H9 (cell line): ENCODE data around the gene LRFN2. TPM values are rescaled to one million over a fixed set of nuclear protein-coding genes. Genes with fewer than 3 reads are reported as not detected.

ENCODE experiments used
- DNase-seq: peaks from one replicate; pipeline ENCODE4 v3.0.0-alpha.2; 2017
- H2AFZ ChIP-seq: one replicate; pipeline ENCODE4 v1.6.1; 2013; ENCODE audit warnings: mild to moderate bottlenecking, low read length, control low read depth, moderate library complexity
- H2AK5ac ChIP-seq: 2 replicates; pipeline ENCODE4 v1.6.1; 2013; ENCODE audit warnings: low read length, control low read depth, mixed read lengths; ENCODE audit not compliant: insufficient read length
- H2BK120ac ChIP-seq: one replicate; pipeline ENCODE4 v1.6.1; 2013; ENCODE audit warnings: low read depth, mild to moderate bottlenecking, low read length, control low read depth, inconsistent platforms; ENCODE audit not compliant: poor library complexity, severe bottlenecking
- H2BK12ac ChIP-seq: 2 replicates; pipeline ENCODE4 v1.6.1; 2013; ENCODE audit warnings: low read length, control low read depth, mixed read lengths, low read depth; ENCODE audit not compliant: insufficient read length
- H2BK15ac ChIP-seq: 2 replicates; pipeline ENCODE4 v1.6.1; 2013; ENCODE audit warnings: low read depth, low read length, control low read depth
- H2BK20ac ChIP-seq: one replicate; pipeline ENCODE4 v1.6.1; 2013; ENCODE audit warnings: low read depth, mild to moderate bottlenecking, low read length, control low read depth, inconsistent platforms; ENCODE audit not compliant: poor library complexity, severe bottlenecking
- H2BK5ac ChIP-seq: 2 replicates; pipeline ENCODE4 v1.6.1; 2013; ENCODE audit warnings: low read length, control low read depth, mixed read lengths; ENCODE audit not compliant: insufficient read length
- H3K14ac ChIP-seq: 2 replicates; pipeline ENCODE4 v1.6.1; 2013; ENCODE audit warnings: low read length, control low read depth; ENCODE audit not compliant: insufficient read depth
- H3K18ac ChIP-seq: 2 replicates; pipeline ENCODE4 v1.6.1; 2013; ENCODE audit warnings: low read depth, mild to moderate bottlenecking, mixed read lengths, low read length, control low read depth; ENCODE audit not compliant: insufficient read length
- H3K23ac ChIP-seq: 2 replicates; pipeline ENCODE4 v1.6.1; 2013; ENCODE audit warnings: low read length, control low read depth, mixed read lengths, low read depth; ENCODE audit not compliant: insufficient read length
- H3K23me2 ChIP-seq: 2 replicates; pipeline ENCODE4 v1.6.1; 2013; ENCODE audit warnings: low read depth, mild to moderate bottlenecking, mixed read lengths, low read length, control low read depth; ENCODE audit not compliant: insufficient read length, poor library complexity, severe bottlenecking
- H3K27ac ChIP-seq: 2 replicates; pipeline ENCODE4 v1.5.1; 2013; ENCODE audit warnings: low read length, control low read depth, mixed read lengths, low read depth; ENCODE audit not compliant: insufficient read length
- H3K27me3 ChIP-seq: 2 replicates; pipeline ENCODE4 v1.6.1; 2013; ENCODE audit warnings: low read length, control low read depth, inconsistent platforms; ENCODE audit not compliant: insufficient read depth
- H3K4ac ChIP-seq: 2 replicates; pipeline ENCODE4 v1.6.1; 2013; ENCODE audit warnings: low read depth, mild to moderate bottlenecking, control low read depth, inconsistent platforms, low read length, moderate library complexity
- H3K4me1 ChIP-seq: 2 replicates; pipeline ENCODE4 v1.6.1; 2013; ENCODE audit warnings: low read length, control low read depth, inconsistent platforms; ENCODE audit not compliant: insufficient read depth
- H3K4me2 ChIP-seq: 2 replicates; pipeline ENCODE4 v1.6.1; 2013; ENCODE audit warnings: low read length, control low read depth, mixed read lengths; ENCODE audit not compliant: insufficient read length, insufficient read depth
- H3K56ac ChIP-seq: 2 replicates; pipeline ENCODE4 v1.6.1; 2013; ENCODE audit warnings: low read depth, mild to moderate bottlenecking, mixed read lengths, low read length, control low read depth; ENCODE audit not compliant: insufficient read length
- H3K79me1 ChIP-seq: 2 replicates; pipeline ENCODE4 v1.6.1; 2013; ENCODE audit warnings: low read depth, mild to moderate bottlenecking, moderate library complexity, low read length, control low read depth, inconsistent platforms; ENCODE audit not compliant: insufficient read depth, poor library complexity, severe bottlenecking
- H3K79me2 ChIP-seq: 2 replicates; pipeline ENCODE4 v1.6.1; 2013; ENCODE audit warnings: low read length, control low read depth, inconsistent platforms; ENCODE audit not compliant: insufficient read depth
- H3K9ac ChIP-seq: 2 replicates; pipeline ENCODE4 v1.6.1; 2013; ENCODE audit warnings: low read length, control low read depth, mixed read lengths; ENCODE audit not compliant: insufficient read length; ENCODE audit errors: extremely low read depth
- H3K9me3 ChIP-seq: one replicate; pipeline ENCODE4 v1.6.1; 2013; ENCODE audit warnings: low read depth, low read length, inconsistent platforms; ENCODE audit not compliant: control insufficient read depth
- H3T11ph ChIP-seq: one replicate; pipeline ENCODE4 v1.6.1; 2013; ENCODE audit warnings: mild to moderate bottlenecking, low read length, control low read depth, inconsistent platforms
- H4K20me1 ChIP-seq: one replicate; pipeline ENCODE4 v1.6.1; 2013; ENCODE audit not compliant: control insufficient read depth, insufficient read length, insufficient read depth
- H4K5ac ChIP-seq: 2 replicates; pipeline ENCODE4 v1.6.1; 2013; ENCODE audit warnings: low read depth, mild to moderate bottlenecking, mixed read lengths, low read length, control low read depth; ENCODE audit not compliant: insufficient read length
- H4K8ac ChIP-seq: replicated peaks from 2 replicates; pipeline ENCODE4 v1.6.1; 2013; ENCODE audit warnings: low read length, control low read depth, mixed read lengths, low read depth; ENCODE audit not compliant: insufficient read length
- H4K91ac ChIP-seq: 2 replicates; pipeline ENCODE4 v1.6.1; 2013; ENCODE audit warnings: low read depth, mild to moderate bottlenecking, moderate library complexity, mixed read lengths, low read length, control low read depth; ENCODE audit not compliant: insufficient read length
- H3K27ac Mint-ChIP-seq, 3 experiments: 2 replicates in 2 of 3; 3 replicates in 1 of 3; pipeline ENCODE4 v1.8.0; 2020 to 2021; ENCODE audit warnings: mixed read lengths in 3 of 3, mild to moderate bottlenecking in 1 of 3, moderate library complexity in 1 of 3
- H3K27me3 Mint-ChIP-seq: 2 replicates; pipeline ENCODE4 v1.8.0; 2021; ENCODE audit warnings: low read depth, mild to moderate bottlenecking, moderate library complexity, mixed read lengths
- H3K36me3 Mint-ChIP-seq, 3 experiments: 2 replicates in 2 of 3; 3 replicates in 1 of 3; pipeline ENCODE4 v1.8.0; 2020 to 2021; ENCODE audit warnings: low read depth in 3 of 3, mixed read lengths in 3 of 3; ENCODE audit not compliant: insufficient read depth in 1 of 3
- H3K4me1 Mint-ChIP-seq, 2 experiments: 2 replicates each; pipeline ENCODE4 v1.8.0; 2020; ENCODE audit warnings: mixed read lengths in 2 of 2
- H3K4me3 Mint-ChIP-seq, 2 experiments: 2 replicates in 1 of 2; 3 replicates in 1 of 2; pipeline ENCODE4 v1.8.0; 2020 to 2021; ENCODE audit warnings: mild to moderate bottlenecking in 2 of 2, mixed read lengths in 2 of 2, moderate library complexity in 1 of 2
- H3K9me3 Mint-ChIP-seq, 2 experiments: 2 replicates in 1 of 2; 3 replicates in 1 of 2; pipeline ENCODE4 v1.8.0; 2020; ENCODE audit warnings: mild to moderate bottlenecking in 2 of 2, mixed read lengths in 2 of 2, moderate library complexity in 1 of 2
- WGBS: extraction: QIAGEN DNeasy Blood & Tissue Kit; methylation state at CpG from one replicate; pipeline ENCODE4 v1.1.7; 2013; ENCODE audit warnings: missing lambda C conversion rate, low lambda C conversion rate, mixed read lengths; ENCODE audit not compliant: insufficient read length; ENCODE audit errors: extremely low coverage; 5-methylcytosine and 5-hydroxymethylcytosine counted together
- total RNA-seq: library from RNA; stranded (reverse); gene quantifications from 2 replicates; pipeline ENCODE4 v1.2.1, GENCODE V29; 2021
- TF ChIP-seq, protein P1 (sequence below): fragments of 200-600 bp; sonication (generic); conservative IDR thresholded peaks from 3 replicates; pipeline ENCODE4 v1.8.0; 2021; ENCODE audit warnings: antibody characterized with exemption, mild to moderate bottlenecking

The LRFN2 gene
- total RNA-seq, 1 experiment from 2014 or later, result 0.11 TPM

GRCh38 chr6:40397287-40398033 is 189.7 kb downstream of the LRFN2 start:
- no peak overlapping the region for H2BK5ac ChIP-seq
- no peak overlapping the region for H3K9ac ChIP-seq
- H3K27me3 ChIP-seq, result no peaks in the 10 kb centered on the region
- H3K4me1 ChIP-seq, result no peaks in the 10 kb centered on the region
- H3K23ac ChIP-seq, result no peak overlapping the region
- no peak overlapping the region for H3K4me3 Mint-ChIP-seq
- H3K79me2 ChIP-seq, result no peaks in the 10 kb centered on the region
- WGBS, result no CpG with 5 or more reads among the region's 6 CpGs
- no peak overlapping the region for H4K5ac ChIP-seq
- no peak overlapping the region for H3K14ac ChIP-seq
- H3K79me1 ChIP-seq, result no peaks in the 10 kb centered on the region
- no peak overlapping the region for H2AFZ ChIP-seq
- no peak overlapping the region for H2BK20ac ChIP-seq
- H3K18ac ChIP-seq, result no peak overlapping the region
- no peak overlapping the region for H3K56ac ChIP-seq
- no peak overlapping the region for H3T11ph ChIP-seq
- no peak overlapping the region for H2BK120ac ChIP-seq
- H3K9me3 Mint-ChIP-seq, result peaks cover 0 to 7% of the 10 kb centered on the region in 2 experiments; a peak in 2 of 5 replicates
- no peak overlapping the region for H3K27ac ChIP-seq
- H4K8ac ChIP-seq, result no peak overlapping the region
- no peak overlapping the region for H3K27ac Mint-ChIP-seq
- H3K4me2 ChIP-seq, result no peak overlapping the region
- no peak overlapping the region for H4K91ac ChIP-seq
- no peaks in the 10 kb centered on the region for H4K20me1 ChIP-seq
- H2BK12ac ChIP-seq, result no peak overlapping the region
- no peak overlapping the region for H2BK15ac ChIP-seq
- H3K4me1 Mint-ChIP-seq, result peaks cover 6 to 11% of the 10 kb centered on the region in 2 experiments; a peak in 3 of 4 replicates
- no peak overlapping the region for H2AK5ac ChIP-seq
- no peak for DNase-seq
- no peaks in the 10 kb centered on the region; a peak in 1 of 7 replicates for H3K36me3 Mint-ChIP-seq
- no peaks in the 10 kb centered on the region; the same call in 1 of the 2 replicates for H3K27me3 Mint-ChIP-seq
- H3K23me2 ChIP-seq, result no peaks in the 10 kb centered on the region
- TF ChIP-seq, protein P1, sequence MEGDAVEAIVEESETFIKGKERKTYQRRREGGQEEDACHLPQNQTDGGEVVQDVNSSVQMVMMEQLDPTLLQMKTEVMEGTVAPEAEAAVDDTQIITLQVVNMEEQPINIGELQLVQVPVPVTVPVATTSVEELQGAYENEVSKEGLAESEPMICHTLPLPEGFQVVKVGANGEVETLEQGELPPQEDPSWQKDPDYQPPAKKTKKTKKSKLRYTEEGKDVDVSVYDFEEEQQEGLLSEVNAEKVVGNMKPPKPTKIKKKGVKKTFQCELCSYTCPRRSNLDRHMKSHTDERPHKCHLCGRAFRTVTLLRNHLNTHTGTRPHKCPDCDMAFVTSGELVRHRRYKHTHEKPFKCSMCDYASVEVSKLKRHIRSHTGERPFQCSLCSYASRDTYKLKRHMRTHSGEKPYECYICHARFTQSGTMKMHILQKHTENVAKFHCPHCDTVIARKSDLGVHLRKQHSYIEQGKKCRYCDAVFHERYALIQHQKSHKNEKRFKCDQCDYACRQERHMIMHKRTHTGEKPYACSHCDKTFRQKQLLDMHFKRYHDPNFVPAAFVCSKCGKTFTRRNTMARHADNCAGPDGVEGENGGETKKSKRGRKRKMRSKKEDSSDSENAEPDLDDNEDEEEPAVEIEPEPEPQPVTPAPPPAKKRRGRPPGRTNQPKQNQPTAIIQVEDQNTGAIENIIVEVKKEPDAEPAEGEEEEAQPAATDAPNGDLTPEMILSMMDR, result no peak
- no peak overlapping the region for H3K4ac ChIP-seq
- H3K9me3 ChIP-seq, result no peaks in the 10 kb centered on the region
